Fibroblast of skin of left quadriceps (primary cell): ENCODE measurements around the gene DCLK3.

Experiments used
- DNase-seq, 2 experiments: peaks; one replicate each; pipeline ENCODE4 v3.0.0-alpha.2; 2013; ENCODE audit warnings: low read depth in 2 of 2

Gene DCLK3

DNA sequence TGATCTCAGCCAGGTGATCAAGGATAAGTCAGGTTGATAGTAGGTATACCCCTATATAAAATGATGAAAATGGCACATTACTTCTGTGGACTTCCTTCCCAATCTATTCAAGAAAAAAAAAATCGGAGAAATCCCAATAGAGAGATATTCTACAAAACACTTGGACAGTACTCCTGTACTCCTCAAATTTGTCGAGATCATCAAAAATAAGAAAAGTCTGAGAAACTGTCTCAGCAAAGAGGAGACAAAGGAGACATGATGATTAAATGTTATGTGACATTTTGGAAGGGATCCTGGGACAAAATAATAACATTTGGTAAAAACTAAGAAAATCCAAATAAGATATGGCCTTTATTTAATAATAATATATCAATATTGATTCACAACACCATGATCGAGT, 94.6 kb downstream of the DCLK3 start:
- no peak for DNase-seq

DNA sequence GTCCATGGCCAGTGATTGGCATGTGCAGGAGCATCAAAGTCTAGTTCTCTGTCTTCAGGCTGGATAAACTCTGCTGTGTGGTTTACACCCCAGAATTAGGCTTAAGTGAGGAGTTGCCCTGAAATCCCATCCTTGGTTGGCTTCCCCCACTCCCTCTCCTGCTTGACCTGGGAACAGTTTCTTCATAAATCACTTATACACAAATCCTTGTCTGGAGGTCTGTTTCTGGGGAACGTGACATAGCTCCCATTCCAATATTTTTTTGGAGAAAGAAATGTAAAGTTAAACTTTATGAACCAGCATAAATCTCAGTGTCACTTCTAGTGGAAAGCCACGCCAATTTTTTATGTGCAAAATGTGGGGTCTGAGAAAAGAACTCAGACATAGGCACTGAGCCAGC, 98.2 kb downstream of the DCLK3 start:
- peak in 1 of 2 experiments; percentile 43 for DNase-seq

DNA sequence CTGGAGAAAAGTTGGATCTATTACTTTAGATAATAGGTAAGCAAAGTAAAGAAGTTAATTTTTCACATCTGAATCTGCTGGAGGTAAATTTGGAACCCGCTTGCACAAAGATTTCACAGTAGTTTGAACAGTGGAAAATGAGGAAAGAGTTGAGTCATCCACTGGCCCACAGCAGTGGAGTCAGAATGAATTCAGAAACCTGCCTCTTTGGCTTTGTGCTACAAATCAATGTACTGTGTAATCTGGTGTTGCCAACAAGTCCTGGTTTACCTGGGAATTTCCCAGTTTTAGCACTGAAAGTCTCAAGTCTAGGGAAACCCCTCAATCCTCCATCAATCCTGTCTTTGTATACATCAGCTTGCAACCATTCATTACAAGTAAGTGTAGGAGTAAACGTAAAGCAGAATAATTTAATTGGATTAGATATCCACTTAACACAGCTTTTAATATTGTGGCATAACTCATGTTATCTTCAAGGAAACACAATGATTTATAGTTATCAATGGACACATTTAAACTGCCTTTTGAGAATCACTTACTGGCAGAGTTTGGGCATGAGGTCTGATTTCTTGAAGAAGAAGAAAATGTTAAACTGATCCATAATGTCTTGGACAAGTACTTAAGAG, 100.6 kb downstream of the DCLK3 start:
- no peak for DNase-seq

DNA sequence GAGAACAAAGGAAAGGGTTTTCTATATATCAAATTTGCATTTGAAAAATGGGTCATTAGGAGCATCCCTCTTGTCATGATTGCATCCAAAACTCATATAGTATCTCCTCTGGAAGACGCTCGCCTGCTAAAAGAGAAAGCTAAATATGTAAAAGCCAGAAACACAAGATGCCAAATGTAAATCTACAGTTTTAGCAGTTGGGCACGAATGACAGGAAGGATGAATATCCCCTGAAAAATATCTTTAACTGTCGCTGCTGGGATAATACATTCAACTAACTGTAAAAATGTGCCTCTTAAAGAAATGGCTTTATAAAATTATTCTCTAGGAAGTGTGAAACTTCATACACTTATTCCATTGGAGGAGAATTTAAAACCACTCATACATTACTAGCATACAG, 101.7 kb downstream of the DCLK3 start:
- DNase-seq: no peak
